Activated CD4-positive, CD25-positive, alpha-beta regulatory T cell treated with anti-CD3 and anti-CD28 coated beads, Interleukin-2, amount 50 U/mL, for 72 hours (primary cell): ENCODE measurements around the gene LIPG.

ENCODE experiments used
- DNase-seq: peaks from one replicate; pipeline ENCODE4 v3.0.0; 2021

LIPG gene

GRCh38 chr18:49613641-49614151 lies 51.8 kb downstream of the LIPG start:
- DNase-seq = no peak

GRCh38 chr18:49616618-49617328 lies 54.9 kb downstream of the LIPG start:
- no peak for DNase-seq

- DNase-seq = no peak
Observed at GRCh38 chr18:49617329-49617695, 55.5 kb downstream of the LIPG start.

GRCh38 chr18:49617865-49618264 lies 56.0 kb downstream of the LIPG start:
- DNase-seq = no peak

GRCh38 chr18:49618742-49619681 lies 57.2 kb downstream of the LIPG start:
- no peak for DNase-seq

GRCh38 chr18:49619801-49620200 lies 57.9 kb downstream of the LIPG start:
- no peak for DNase-seq

- no peak for DNase-seq
Observed at GRCh38 chr18:49621301-49621700, 59.4 kb downstream of the LIPG start.

- DNase-seq = no peak
Observed at GRCh38 chr18:49621717-49622351, 60.0 kb downstream of the LIPG start.

GRCh38 chr18:49623571-49623970 lies 61.7 kb downstream of the LIPG start:
- DNase-seq = no peak

GRCh38 chr18:49625021-49625691 lies 63.3 kb downstream of the LIPG start:
- DNase-seq = no peak

- DNase-seq = no peak
Observed at GRCh38 chr18:49626842-49627467, 65.1 kb downstream of the LIPG start.

GRCh38 chr18:49628119-49628518 lies 66.3 kb downstream of the LIPG start:
- no peak for DNase-seq

GRCh38 chr18:49628881-49629795 lies 67.3 kb downstream of the LIPG start:
- DNase-seq = no peak

GRCh38 chr18:49630246-49630699 lies 68.4 kb downstream of the LIPG start:
- DNase-seq = no peak

- no peak for DNase-seq
Observed at GRCh38 chr18:49631146-49631866, 69.4 kb downstream of the LIPG start.

GRCh38 chr18:49632588-49632987 lies 70.7 kb downstream of the LIPG start:
- DNase-seq = no peak

- DNase-seq = no peak
Observed at GRCh38 chr18:49638209-49638785, 76.4 kb downstream of the LIPG start.

GRCh38 chr18:49638891-49639557 lies 77.2 kb downstream of the LIPG start:
- no peak for DNase-seq

GRCh38 chr18:49639643-49640391 lies 78.0 kb downstream of the LIPG start:
- no peak for DNase-seq
